Measurements from ENCODE around the gene AEBP2.
"Not testable (repeated sequence)": the region's sequence is repeated elsewhere in the genome, so short reads cannot be mapped to it uniquely, and the experiment has no call there.

AEBP2 gene

GRCh38 chr12:19518209-19518608 lies 78.9 kb downstream of the AEBP2 start:
- DNase-seq, result no peak

DNA sequence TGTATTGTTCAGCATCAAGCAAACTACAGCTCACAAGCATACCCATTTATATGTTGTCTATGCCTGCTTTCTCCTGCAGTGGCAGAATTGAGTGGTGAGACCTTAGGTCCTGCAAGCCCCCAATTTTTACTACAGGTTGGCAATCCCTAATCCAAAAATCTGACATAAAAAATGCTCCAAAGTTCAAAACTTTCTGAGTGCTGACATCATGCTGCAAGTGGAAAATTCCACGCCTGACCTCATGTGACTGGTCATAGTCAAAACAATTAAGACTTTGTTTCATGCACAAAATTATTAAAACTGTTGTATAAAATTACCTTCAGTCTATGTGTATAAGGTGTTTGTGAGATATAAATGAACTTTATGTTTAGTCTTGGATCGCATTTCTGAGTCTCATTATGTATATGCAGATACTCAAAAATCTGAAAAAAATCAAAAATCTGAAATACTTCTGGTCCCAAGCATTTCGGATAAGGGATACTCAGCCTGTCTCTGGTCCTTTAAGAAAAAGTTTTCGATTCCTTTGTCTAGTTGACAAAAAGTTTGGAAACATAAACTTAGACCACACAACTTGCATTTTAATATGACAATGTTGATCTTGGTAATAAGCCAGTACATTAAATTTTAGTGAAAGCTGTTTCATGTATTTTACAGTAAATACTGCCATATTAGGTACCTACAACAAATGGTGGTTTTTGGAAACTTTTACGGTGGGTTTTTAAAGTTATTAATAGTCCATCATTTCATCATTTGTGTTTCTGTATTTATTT lies 81.5 kb downstream of the AEBP2 start:
- DNase-seq, result no peak

DNA sequence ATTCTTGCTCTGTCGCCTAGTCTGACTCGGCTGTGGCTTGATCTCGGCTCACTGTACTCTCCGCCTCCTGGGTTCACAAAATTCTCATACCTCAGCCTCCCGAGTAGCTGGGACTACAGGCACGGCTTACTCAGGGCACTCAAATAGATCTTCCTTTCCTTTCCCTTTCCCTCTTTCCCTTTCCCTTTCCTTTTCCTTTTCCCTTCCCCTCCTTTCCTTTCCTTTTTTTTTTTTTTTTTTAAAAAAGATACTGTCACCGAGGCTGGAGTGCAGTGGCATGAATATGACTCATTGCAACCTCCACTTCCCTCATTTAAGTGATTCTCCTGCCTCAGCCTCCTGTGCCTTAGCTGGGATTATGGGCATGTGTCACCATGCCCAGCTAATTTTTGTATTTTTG lies 86.0 kb downstream of the AEBP2 start:
- DNase-seq, result no peak

DNA sequence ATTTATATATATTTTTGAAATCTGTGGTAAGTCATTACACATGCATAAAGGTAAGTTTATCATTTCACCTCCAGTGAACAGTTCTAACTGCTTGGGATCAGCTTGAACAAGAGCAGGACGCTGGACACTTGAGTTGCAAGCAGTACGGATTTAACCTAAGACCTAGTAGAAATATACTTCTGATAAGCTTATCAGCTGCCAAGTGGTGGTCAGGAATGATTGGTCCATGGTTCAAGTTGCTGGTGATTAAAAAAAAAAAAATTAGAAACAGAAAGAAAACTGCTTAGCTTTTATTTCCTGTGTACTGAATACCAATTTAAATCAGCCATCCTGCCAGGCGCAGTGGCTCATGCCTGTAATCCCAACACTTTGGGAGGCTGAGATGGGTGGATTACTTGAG lies 88.6 kb downstream of the AEBP2 start:
- DNase-seq, result no peak

DNA sequence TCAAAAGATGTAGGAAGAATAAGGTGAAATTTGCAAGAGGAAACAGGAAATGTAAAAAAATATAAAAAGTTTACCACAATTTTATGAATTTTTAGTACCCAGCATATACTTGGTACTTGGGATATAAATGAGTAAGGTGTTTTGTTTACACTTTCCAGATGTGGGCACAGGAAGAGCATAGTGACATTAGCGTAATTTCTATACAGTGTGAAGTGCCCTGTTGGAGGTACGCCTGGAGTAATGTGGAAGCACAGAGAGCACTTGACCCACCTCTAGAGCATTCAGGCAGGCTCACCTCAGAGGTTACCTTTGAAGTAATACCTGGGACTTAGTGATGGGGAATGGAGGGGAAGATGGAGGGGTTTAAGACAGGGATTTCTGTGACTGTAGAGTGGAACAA lies 89.5 kb downstream of the AEBP2 start:
- no peak for DNase-seq

DNA sequence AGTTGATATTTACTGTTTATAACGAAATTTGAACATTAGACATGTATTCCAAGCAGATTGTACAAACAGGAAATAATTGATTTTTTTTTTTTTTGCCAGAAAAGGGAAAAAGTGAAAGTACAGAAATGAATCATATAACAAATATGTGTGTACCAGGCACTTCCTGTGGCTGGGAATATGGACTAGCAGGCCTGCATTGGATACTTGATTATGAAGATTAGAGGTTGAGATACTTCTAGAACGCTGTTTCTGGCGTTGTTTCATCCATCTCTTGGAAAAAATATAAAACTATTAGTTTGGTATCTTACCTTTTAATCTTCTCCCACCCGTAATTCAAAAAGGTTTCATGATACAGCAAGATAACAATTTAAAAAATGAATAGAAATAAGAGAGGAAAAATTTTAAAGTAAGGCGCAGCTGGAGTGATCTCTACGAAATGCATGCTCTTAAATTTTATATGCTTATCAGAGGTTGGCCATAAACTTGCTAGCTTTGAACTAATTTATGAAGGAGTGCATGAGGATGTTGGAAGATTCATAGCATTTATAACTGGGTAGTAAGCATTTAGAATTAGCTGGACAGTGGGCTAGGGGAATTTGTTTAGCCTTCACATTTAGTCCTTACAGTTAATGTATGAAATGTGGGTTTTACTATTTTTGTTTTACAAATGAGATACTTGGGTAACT lies 90.8 kb downstream of the AEBP2 start:
- DNase-seq, result no peak

- no peak for DNase-seq
Observed at GRCh38 chr12:19530637-19531023, 91.3 kb downstream of the AEBP2 start.

- no peak for DNase-seq
Observed at GRCh38 chr12:19533567-19533966, 94.3 kb downstream of the AEBP2 start.

GRCh38 chr12:19539071-19539470 lies 99.8 kb downstream of the AEBP2 start:
- DNase-seq, result no peak

GRCh38 chr12:19539836-19540235 lies 100.5 kb downstream of the AEBP2 start:
- DNase-seq, result no peak

GRCh38 chr12:19542606-19543005 lies 103.3 kb downstream of the AEBP2 start:
- no peak for DNase-seq

GRCh38 chr12:19544353-19544752 lies 105.1 kb downstream of the AEBP2 start:
- DNase-seq, result no peak

- DNase-seq, result no peak
Observed at GRCh38 chr12:19545301-19545700, 106.0 kb downstream of the AEBP2 start.

DNA sequence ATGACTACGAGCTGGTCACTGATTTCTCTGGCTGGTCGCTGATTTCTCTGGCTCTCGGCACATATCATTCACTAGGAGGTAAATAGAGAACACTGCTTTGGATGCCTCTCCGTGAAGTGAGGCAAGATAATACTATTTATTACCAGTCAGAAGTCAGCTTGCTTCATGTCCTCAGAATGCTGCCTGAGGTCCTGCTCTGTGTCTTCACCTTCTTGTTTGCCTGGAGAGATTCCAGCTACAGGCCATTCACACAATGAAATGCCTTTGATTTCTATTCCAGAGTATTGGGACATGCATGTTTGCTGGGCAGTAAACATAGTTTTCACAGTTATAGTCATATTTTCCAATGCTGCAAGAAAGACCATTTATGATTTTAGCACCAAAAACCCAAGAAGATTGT lies 106.7 kb downstream of the AEBP2 start:
- no peak for DNase-seq

GRCh38 chr12:19546611-19547162 lies 107.4 kb downstream of the AEBP2 start:
- DNase-seq, result no peak

DNA sequence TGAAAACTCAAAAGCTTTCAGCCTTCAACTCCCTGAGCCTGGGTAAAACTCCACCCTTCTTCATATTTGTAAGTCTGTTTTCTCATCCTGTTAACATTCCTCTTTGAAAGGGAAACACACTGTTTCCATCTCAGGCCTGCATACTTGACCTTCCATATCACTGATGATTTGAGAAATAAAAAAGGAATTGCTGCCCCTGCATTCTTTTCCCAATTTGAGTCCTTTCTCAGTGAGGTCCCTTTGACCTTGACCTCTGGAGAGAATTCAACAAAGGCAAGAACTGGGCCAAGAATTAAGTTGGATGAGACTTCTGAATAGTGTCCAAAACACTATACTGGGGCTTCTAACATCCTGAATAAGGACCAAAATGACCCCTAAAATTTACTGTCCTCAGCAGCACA lies 108.0 kb downstream of the AEBP2 start:
- no peak for DNase-seq

DNA sequence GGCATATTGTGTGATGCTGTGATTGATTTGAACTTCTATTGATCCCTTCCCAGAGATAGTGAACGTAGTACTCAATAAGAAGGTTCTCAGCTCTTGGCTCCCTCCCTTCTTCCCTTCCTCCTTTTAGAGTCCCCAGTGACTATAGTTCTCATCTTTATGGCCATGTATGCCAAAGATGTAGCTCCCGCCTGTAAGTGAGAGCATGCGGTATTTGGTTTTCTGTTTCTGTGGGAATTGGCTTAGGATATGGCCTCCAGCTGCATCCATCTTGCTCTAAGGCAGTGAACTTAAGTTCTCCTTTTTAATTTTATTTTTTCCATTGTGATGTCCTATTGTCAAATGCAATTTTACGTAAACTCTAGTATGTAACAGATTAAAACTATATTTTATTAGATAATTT lies 109.5 kb downstream of the AEBP2 start:
- no peak for DNase-seq

GRCh38 chr12:19550626-19551025 lies 111.3 kb downstream of the AEBP2 start:
- DNase-seq, result no peak

DNA sequence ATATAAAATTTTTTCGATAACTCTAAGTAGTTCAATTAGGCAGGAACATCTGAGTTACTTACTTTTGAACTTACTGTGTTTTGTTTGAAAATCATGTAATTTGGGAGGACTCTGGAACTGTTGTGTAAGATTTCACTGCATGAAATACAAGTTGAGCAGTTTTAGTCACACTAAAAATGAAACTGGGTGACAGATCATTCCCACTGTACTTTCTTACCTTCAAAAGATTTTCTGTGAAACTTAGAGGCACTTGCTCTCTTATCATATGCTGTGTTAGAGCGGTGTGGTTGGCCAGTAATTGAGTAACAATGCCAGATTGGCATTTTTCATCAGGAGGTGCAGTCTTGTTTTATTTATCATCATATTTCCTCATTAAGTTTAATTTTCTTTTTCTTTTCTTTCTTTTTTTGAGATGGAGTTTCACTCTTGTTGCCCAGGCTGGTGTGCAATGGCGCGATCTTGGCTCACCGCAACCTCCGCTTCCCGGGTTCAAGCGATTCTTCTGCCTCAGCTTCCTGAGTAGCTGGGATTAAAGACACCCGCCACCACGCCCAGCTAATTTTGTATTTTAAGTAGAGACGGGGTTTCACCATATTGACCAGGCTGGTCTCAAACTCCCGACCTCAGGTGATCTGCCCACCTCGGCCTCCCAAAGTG lies 113.3 kb downstream of the AEBP2 start:
- DNase-seq, result not testable (repeated sequence)

- DNase-seq, result no peak
Observed at GRCh38 chr12:19553175-19553574, 113.9 kb downstream of the AEBP2 start.

DNA sequence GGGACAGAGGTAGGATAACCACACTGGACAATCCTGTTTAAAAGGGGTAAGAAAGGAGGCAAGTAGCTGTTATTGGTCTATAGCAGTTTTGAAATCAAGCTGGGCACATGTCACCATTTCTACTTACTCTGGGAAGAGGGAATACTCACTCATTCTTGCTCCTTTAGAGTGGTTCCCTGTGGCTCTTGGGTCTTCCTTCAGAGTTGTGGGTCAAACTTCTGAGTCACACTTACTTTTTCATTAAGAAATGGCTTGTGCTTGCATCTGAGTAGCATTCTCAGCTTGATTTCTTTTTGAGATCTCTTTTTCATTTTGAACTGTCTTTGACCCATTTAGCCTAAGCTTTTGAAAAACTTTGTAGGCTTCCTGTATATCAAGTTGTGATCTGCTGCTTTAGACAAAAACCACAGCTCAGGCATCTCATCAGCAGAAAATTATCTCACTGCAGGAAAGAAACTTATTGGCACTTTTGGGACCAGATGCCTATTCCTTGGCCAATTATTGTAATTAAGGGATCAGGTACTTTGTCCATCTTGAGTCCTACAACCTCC lies 122.2 kb downstream of the AEBP2 start:
- DNase-seq, result no peak

Measured in DMS79 treated with DMSO at 0.1 percent for 48 hours (cell line).